ENCODE data around the gene EVC. TPM values are rescaled to one million over a fixed set of nuclear protein-coding genes. Genes with fewer than 3 reads are reported as not detected.

EVC gene
- total and polyA plus RNA-seq, 5 donors: 5.8 to 14.0 (median 11.7) TPM

DNA sequence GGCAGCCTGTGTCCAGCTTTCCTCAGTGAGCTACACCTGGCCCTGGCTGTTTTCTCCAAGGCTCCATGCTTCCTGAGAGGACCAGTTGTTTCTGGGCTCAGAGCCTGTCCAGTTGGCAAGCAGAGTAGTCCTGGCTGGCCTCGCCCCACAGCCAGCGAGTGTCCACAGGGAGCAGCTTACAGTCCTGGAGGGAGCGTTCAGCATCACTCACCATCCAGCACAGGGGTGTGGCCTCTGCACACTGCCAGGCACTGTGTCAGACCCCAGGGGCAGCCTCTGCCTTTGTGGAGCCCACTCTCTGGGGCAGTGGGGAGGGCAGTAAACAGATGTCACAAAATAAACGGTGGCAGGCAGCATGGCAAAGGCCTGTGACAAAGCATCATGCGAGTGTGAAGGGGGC is 23.9 kb downstream of the EVC start:
- H3K27me3 ChIP-seq (ENCODE audit: control insufficient read depth, insufficient read depth): no peaks in the 10 kb centered on the region
- no peaks in the 10 kb centered on the region for H3K4me1 ChIP-seq (ENCODE audit: control insufficient read depth, insufficient read depth, low read length)
- H3K9me3 ChIP-seq (ENCODE audit: control insufficient read depth, low read length): no peaks in the 10 kb centered on the region
- no peak overlapping the region for H3K27ac ChIP-seq (ENCODE audit: low read length)
- ATAC-seq: peak; percentile 86 to 87
- peak; percentile 69 to 88 (median 79) for DNase-seq
- 75% methylated on average over 5 of the region's 5 CpGs for WGBS
- H3K4me3 ChIP-seq (ENCODE audit: low read length): no peak overlapping the region
- intact Hi-C loops (cut with DNase I): no loop called here

DNA sequence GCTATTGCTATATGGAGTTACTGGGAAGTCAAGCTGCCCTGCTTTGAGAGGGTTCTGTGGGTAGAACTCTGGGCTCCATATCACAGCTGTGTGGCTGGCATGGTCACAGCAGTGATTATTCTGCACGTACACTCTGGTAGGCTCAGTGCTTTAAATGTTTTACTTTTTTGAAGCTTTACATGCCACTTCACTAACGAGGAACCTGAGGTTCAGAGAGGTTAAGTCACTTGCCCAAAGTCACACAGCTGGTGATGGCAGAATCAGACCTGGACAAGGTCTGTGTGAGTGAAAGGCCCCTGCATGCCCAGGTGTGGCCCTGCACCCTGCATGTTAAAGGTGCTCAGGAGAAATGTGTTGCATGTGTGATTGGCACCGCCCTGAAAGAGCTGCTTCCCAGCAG is 24.5 kb downstream of the EVC start:
- Histone ChIP-seq H3K27ac (ENCODE audit: low read length) (no peak overlapping the region), H3K9me3 (ENCODE audit: control insufficient read depth, low read length) (no peaks in the 10 kb centered on the region), H3K4me1 (ENCODE audit: control insufficient read depth, insufficient read depth, low read length) (no peaks in the 10 kb centered on the region), H3K27me3 (ENCODE audit: control insufficient read depth, insufficient read depth) (no peaks in the 10 kb centered on the region), H3K4me3 (ENCODE audit: low read length) (no peak overlapping the region)
- ATAC-seq (no peak), DNase-seq (no peak)
- 79% methylated on average over 3 of the region's 3 CpGs for WGBS
- intact Hi-C loops (cut with DNase I): no loop called here

DNA sequence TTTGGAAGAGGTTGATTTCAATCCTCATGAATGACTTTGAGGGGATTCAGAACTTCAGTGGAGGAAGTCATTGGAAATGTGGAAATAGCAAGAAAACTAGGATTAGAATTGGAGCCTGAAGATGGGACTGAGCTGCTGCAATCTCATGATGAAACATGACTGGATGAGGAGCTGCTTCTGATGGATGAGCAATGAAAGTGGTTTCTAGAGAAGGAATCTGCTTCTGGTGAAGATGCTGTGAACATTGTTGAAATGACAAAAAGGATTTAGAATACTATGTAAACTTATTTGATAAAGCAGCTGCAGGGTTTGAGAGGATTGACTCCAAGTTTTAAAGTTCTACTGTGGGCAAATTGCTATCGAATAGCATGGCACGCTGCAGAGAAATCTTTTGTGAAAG is 27.1 kb downstream of the EVC start:
- Histone ChIP-seq H3K27me3 (ENCODE audit: control insufficient read depth, insufficient read depth) (no peaks in the 10 kb centered on the region), H3K27ac (ENCODE audit: low read length) (no peak overlapping the region), H3K9me3 (ENCODE audit: control insufficient read depth, low read length) (no peaks in the 10 kb centered on the region), H3K4me3 (ENCODE audit: low read length) (no peak overlapping the region), H3K4me1 (ENCODE audit: control insufficient read depth, insufficient read depth, low read length) (no peaks in the 10 kb centered on the region)
- DNase-seq (no peak), ATAC-seq (no peak)
- intact Hi-C loops (cut with DNase I): no loop called here
- WGBS: 98% methylated on average over 2 of the region's 2 CpGs

DNA sequence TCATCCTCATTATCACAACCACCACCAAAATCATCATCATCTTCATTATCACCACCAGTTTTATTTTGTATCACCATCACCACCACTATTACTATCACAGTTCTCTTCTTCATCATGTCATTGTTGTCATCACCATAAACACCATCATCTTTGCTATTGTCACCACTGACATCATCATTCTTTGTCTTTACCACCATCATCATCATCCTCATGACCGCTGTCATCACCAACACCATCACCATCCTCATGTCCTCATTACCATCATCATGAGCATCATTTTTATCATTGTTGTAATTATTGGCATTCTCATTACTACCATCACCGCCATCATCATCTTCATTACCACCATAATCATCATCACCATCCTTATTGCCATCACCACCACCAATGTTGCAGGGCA is 31.4 kb downstream of the EVC start:
- DNase-seq (no peak), ATAC-seq (no peak)
- no peak overlapping the region for H3K27ac ChIP-seq (ENCODE audit: low read length)
- no peaks in the 10 kb centered on the region for H3K27me3 ChIP-seq (ENCODE audit: control insufficient read depth, insufficient read depth)
- intact Hi-C loops (cut with DNase I): no loop called here
- H3K9me3 ChIP-seq (ENCODE audit: control insufficient read depth, low read length): no peaks in the 10 kb centered on the region
- peaks cover 2% of the 10 kb centered on the region for H3K4me1 ChIP-seq (ENCODE audit: control insufficient read depth, insufficient read depth, low read length)
- 98% methylated on average over 2 of the region's 2 CpGs for WGBS
- no peak overlapping the region for H3K4me3 ChIP-seq (ENCODE audit: low read length)

DNA sequence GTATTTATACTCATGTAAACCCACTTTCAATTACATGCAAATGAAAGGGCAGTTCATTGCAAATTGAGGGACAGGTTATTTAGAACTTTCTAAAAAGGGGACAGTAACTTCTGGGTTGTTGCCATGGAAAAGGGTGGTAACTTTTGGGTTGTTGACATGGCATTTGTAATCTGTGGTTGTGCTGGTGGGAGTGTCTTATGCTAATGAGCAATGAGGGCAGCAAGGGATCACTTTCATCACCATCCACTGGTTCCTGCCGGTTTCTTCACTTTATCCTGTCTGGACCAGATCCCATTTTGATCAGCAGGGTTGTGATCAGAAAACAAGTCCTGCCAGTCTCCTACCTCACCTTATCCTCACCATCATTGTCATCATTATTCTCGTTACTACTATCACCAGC is 32.0 kb downstream of the EVC start:
- H3K4me1 ChIP-seq (ENCODE audit: control insufficient read depth, insufficient read depth, low read length): peaks cover 2% of the 10 kb centered on the region
- H3K27ac ChIP-seq (ENCODE audit: low read length): no peak overlapping the region
- intact Hi-C loops (cut with DNase I): no loop called here
- H3K4me3 ChIP-seq (ENCODE audit: low read length): no peak overlapping the region
- H3K27me3 ChIP-seq (ENCODE audit: control insufficient read depth, insufficient read depth): no peaks in the 10 kb centered on the region
- no peaks in the 10 kb centered on the region for H3K9me3 ChIP-seq (ENCODE audit: control insufficient read depth, low read length)
- DNase-seq (no peak), ATAC-seq (no peak)
- WGBS: 84% methylated on average over 2 of the region's 2 CpGs

DNA sequence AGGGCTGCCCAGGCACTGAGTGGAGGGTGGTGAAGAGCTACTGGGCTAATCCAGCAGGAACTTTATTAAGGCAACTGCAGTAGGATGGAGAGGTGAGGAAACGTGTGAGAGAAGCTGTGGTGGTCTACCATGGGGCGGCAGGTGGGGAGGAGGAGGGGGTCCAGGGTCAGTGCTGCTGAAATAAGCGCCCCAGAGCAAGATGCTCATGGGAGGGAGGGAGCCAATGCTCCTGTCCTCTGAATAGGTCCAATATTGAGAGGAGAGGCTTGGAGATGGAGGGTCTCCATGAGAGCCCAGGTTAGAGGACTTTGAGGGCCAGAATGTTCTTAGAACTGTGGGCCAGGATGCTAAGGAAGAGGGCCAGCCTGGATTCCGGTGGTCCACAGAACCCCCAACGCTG is 35.2 kb downstream of the EVC start:
- no peak overlapping the region for H3K4me3 ChIP-seq (ENCODE audit: low read length)
- no peaks in the 10 kb centered on the region for H3K9me3 ChIP-seq (ENCODE audit: control insufficient read depth, low read length)
- ATAC-seq (no peak), DNase-seq (no peak)
- no peak overlapping the region for H3K27ac ChIP-seq (ENCODE audit: low read length)
- H3K27me3 ChIP-seq (ENCODE audit: control insufficient read depth, insufficient read depth): no peaks in the 10 kb centered on the region
- WGBS: 95% methylated on average over 5 of the region's 5 CpGs
- peaks cover 2% of the 10 kb centered on the region for H3K4me1 ChIP-seq (ENCODE audit: control insufficient read depth, insufficient read depth, low read length)
- intact Hi-C loops (cut with DNase I): no loop called here

DNA sequence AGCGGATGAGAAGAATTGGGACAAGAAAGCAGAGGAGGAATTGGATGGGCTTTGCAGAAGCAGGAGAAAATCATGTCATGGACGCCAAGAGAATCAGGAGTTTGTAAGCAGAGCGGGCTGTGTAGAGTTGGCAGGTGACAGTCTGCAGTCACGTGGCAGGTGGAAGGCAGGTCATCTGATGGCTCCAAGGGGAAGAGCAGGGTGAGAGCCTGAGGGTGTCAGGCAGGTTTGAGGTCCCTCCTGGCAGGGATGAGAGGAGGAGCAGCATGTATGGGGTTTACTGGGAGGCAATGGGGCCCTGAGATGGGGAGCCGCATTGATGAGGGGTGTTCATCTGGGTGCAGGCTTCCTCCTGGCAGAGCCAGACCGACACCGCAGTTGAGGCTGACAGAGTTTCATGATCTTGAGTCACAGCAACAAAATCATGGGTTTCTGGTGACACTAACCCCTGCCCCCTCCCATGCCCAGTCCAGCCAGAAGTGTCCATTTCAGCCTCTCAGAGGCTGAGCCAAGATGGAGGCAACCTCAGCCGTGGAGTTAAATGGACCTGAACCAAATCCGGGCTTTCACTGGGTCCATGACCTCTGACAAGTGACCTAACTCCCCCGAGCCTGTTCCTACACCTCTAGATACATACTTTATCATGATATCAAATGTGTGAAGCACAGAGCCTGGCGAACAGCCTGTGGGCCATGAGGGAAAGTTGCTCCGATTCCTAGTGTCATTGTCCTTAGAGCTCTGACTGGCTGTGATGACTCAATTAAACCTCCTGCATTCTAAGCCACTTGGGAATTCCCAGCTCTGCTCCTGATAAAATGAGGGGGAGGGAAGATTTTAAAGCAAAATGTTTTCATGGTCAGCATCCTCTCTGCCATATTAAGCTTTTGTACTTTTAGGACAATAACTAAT is 36.1 kb downstream of the EVC start:
- 66% methylated on average over 12 of the region's 12 CpGs for WGBS
- peak in 1 of 3 donors; percentile 43 for DNase-seq
- Histone ChIP-seq H3K9me3 (ENCODE audit: control insufficient read depth, low read length) (no peaks in the 10 kb centered on the region), H3K4me3 (ENCODE audit: low read length) (no peak overlapping the region), H3K27me3 (ENCODE audit: control insufficient read depth, insufficient read depth) (no peaks in the 10 kb centered on the region), H3K27ac (ENCODE audit: low read length) (no peak overlapping the region), H3K4me1 (ENCODE audit: control insufficient read depth, insufficient read depth, low read length) (peaks cover 2% of the 10 kb centered on the region)
- intact Hi-C loops (cut with DNase I): no loop called here
- ATAC-seq: peak; percentile 27 to 72

DNA sequence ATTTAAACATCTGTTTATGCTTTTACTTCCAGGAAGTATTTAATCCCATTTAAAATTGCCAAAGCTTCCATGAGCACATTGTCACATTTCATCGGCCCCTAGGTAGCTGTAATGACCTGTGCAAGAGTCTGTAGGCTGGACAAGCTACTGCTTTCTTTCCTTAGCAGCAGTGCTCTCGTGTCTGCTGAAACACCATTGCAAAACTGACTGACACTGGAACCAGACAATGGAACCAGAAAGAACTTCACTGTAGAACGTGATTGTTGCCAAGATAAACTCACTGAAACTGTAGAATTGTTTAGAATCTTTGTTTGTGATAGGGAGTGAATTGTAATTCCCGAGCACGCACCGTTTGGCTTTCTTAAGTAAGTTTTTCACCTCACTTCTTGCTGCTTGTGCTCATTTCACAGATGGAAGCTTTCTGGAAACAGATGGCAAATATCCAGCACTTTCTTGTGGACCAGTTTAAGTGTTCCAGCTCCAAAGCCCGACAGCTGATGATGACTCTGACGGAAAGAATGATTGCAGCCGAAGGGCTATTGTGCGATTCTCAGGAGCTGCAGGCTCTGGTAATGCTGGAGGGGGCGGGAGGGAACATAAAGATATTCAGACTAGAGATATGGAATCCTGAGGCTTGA is 36.9 kb downstream of the EVC start:
- peaks cover 2% of the 10 kb centered on the region for H3K4me1 ChIP-seq (ENCODE audit: control insufficient read depth, insufficient read depth, low read length)
- no peak overlapping the region for H3K27ac ChIP-seq (ENCODE audit: low read length)
- intact Hi-C loops (cut with DNase I): no loop called here
- H3K4me3 ChIP-seq (ENCODE audit: low read length): no peak overlapping the region
- WGBS: 48% methylated on average over 11 of the region's 11 CpGs
- DNase-seq: peak in 1 of 3 donors; percentile 60
- no peaks in the 10 kb centered on the region for H3K27me3 ChIP-seq (ENCODE audit: control insufficient read depth, insufficient read depth)
- no peaks in the 10 kb centered on the region for H3K9me3 ChIP-seq (ENCODE audit: control insufficient read depth, low read length)
- peak; percentile 63 to 89 for ATAC-seq

DNA sequence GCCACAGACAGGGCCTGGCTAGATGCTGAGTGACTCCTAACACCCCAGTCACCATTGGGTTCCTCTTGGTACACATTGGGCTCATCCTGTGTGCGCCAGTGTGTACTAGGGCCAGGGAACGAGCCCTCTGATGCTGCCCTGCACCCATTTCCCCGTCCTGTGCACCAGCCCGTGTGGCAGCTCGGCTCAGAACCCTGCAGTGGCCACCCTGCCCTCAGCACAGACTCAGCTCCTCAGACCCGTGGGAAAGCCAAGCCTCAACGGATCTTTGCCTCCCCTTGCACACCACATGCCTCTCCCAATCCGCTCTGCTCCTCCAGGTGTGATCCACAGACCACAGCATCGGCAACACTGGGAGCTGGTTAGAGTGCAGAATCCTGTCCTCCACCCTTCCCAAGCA is 38.6 kb downstream of the EVC start:
- ATAC-seq: no peak
- Histone ChIP-seq H3K4me1 (ENCODE audit: control insufficient read depth, insufficient read depth, low read length) (peaks cover 2% of the 10 kb centered on the region), H3K4me3 (ENCODE audit: low read length) (no peak overlapping the region), H3K27me3 (ENCODE audit: control insufficient read depth, insufficient read depth) (no peaks in the 10 kb centered on the region), H3K9me3 (ENCODE audit: control insufficient read depth, low read length) (no peaks in the 10 kb centered on the region), H3K27ac (ENCODE audit: low read length) (no peak overlapping the region)
- 90% methylated on average over 9 of the region's 9 CpGs for WGBS
- DNase-seq: no peak
- intact Hi-C loops (cut with DNase I): no loop called here

DNA sequence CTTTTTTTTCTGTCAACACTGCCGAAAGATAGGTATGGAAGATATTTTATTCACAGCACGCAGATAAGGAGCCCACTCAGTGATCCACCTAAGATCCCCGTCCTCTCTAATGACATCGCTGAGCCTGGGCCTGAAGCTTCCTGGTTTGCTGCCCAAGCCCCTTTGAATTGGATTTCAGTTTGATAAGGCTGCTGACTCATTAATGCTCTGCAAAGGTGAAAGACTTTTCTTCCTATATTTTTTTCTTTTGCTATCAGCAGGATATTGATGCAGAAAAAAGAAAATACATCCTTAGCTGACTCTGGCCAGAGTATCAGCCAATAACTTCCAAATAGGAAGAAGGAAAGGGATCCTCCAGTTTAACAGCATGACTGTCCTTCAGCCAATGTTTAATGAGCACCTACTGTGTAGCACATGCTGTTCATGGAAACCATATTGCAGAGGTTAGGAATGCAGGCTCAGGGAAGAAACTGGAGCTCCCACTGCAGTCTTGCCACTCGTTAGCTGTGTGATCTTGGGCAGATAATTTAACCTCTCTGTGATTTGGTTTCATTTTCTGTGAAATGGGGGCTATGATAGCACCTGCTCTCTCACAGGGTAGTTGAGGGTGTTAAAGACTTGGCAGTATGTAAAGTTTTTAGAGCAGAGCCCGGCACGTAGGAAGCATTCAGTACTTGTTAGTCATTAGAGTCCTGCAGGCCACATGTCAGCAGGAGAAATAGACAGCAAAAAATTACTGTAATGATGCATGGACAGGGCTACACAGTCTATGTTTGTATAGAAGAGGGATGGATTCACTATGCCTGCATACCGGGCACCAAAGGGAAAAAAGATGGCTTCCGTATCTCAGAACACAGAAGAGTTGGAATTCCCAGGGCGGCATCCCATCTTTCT is 39.3 kb downstream of the EVC start:
- Histone ChIP-seq H3K4me1 (ENCODE audit: control insufficient read depth, insufficient read depth, low read length) (peaks cover 2% of the 10 kb centered on the region), H3K27ac (ENCODE audit: low read length) (no peak overlapping the region), H3K9me3 (ENCODE audit: control insufficient read depth, low read length) (no peaks in the 10 kb centered on the region), H3K27me3 (ENCODE audit: control insufficient read depth, insufficient read depth) (no peaks in the 10 kb centered on the region), H3K4me3 (ENCODE audit: low read length) (no peak overlapping the region)
- intact Hi-C loops (cut with DNase I): no loop called here
- 93% methylated on average over 10 of the region's 10 CpGs for WGBS
- ATAC-seq: no peak
- no peak for DNase-seq
